Activated naive CD4-positive, alpha-beta T cell treated with anti-CD3 and anti-CD28 coated beads, Interleukin-2, amount 50 U/mL, for 16 hours (primary cell): Measurements from ENCODE around the gene CABS1.

Experiments
- DNase-seq: peaks from one replicate; pipeline ENCODE4 v3.0.0-alpha.2; 2020

The CABS1 gene

GRCh38 chr4:70334681-70335080, at the start of gene CABS1:
TSS of gene CABS1 (plus strand) at chr4:70334981. CDS start at chr4:70335040, 59 bp downstream.
- DNase-seq = no peak

DNA sequence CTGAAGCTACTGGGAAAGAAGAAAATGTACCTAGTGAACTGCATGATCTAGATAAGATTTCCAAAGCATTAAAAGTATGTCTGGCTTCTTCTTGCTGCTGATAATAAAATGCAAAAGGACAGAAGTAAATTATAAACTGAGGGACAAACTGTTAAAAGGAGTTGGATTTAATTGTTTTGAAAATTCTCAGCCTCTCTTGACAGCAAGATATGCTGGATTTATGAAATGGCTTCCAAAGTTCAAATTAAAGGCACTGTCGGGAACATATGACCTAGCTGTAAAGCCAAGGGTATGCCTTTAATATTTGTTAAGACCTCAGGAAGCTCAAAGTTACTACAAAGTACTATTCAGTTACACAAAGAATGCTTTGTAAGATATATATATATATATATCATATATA, 46.1 kb upstream of the CABS1 start:
- DNase-seq = no peak

DNA sequence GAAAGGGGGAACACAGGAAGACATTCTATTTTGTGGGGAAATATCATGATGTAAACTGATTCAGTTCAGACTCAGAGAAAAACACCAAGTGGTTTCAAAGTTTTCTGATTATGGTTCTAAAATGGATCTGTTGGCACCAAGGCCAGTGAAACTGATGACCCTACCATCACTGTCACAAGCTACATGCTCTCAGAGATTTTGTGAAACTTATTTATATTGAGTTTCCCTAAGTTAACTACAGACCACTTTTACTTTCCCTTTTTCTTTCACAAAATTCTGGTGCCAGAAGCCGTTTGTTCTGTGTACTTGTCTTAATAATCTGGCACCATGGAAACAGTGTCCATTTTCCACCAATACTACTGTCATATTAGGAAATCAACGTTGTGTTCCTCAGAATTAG, 43.4 kb upstream of the CABS1 start:
- DNase-seq = no peak

GRCh38 chr4:70297576-70297975, 37.2 kb upstream of the CABS1 start:
- no peak for DNase-seq

- DNase-seq = no peak
These were observed 36.7 kb upstream of the CABS1 start for GRCh38 chr4:70298051-70298450.

DNA sequence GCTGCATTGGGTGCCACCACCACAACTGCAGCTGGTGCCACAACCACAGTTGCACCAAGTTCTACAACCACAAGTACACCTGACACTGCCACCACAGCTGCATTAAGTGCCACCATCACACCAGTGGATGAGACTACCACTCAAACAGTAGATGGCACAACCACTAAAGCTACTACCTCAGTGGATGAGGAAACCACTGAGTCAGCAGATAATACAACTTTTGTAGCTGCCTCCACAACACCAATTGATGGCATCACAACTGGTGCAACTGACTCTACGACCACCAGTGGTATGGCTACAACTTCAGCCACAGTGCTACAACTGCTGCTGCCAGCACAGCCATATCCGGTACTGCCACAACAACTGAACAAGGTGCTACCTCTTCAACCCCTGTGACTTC, 35.1 kb upstream of the CABS1 start:
- DNase-seq = no peak

GRCh38 chr4:70300215-70300614, 34.6 kb upstream of the CABS1 start:
- no peak for DNase-seq

GRCh38 chr4:70303090-70303489, 31.7 kb upstream of the CABS1 start:
- no peak for DNase-seq

- DNase-seq = no peak
These were observed 29.2 kb upstream of the CABS1 start for GRCh38 chr4:70305601-70306000.

GRCh38 chr4:70306076-70306475, 28.7 kb upstream of the CABS1 start:
- DNase-seq = no peak

DNA sequence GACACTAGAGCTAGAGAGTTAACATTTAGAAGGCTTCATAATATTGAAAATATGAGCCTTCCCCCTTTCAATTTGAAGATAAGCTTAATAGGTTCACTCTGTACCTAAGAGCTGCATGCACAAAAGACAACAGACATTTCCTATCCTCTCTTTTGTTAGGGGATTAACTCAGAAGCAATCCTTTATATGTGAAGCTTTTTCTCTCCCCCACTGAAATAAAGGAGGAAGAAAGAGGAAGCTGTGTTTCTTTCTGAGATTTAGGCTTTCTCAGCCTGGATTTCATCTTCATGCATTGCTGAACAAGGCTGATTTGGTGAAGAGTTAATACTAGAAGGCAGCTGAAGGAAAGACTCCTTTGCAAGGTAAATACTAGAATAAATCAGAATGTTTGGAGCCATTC, 21.0 kb upstream of the CABS1 start:
- DNase-seq = no peak

GRCh38 chr4:70315928-70316327, 18.9 kb upstream of the CABS1 start:
- no peak for DNase-seq

DNA sequence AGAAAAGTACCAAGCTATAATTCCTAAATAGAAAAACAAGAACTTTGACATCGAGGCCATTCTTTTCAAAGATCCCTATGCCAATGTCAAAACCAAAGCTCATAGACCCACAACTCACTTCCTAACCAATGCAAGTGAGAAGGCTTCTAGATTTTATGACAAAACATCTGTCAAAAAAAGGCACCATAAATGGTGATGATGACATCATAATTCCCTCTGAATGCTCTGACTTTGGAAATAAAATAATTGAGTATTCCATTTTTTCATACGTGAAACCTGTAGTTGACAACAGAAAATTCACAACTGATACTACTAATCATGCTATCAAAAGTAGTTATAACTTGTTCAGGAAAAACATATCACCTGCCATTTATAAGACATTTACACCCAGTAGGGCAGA, 8.7 kb upstream of the CABS1 start:
- DNase-seq = no peak

- no peak for DNase-seq
These were observed 1.3 kb downstream of the CABS1 start for GRCh38 chr4:70336043-70336442.

DNA sequence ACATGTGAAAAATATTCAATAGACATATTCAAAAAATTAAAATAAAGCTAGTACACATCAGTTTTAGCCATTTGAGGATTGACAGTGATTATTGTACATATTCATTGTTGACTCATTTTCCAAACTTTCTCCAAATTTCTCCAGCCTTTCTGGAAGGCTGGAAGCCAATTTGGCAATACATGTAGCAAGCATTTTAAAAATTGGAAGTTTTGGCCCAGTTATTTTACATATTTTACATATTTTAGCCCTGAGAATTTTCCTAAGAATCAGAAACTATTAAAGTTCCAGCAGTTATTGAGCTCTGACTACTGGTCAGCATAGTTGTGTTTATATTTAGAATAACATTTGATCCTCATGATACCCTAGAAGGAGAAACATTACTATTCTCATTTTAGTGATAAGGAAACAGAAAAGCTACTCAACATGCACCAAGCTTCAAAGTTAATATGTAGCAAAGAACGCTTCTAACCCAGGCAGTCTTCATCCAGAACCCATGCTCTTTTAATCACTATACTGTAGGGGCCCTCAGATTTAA, 3.2 kb downstream of the CABS1 start:
- DNase-seq = no peak

GRCh38 chr4:70356185-70356584, 21.4 kb downstream of the CABS1 start:
- DNase-seq = no peak

- no peak for DNase-seq
These were observed 24.4 kb downstream of the CABS1 start for GRCh38 chr4:70359115-70359661.

GRCh38 chr4:70360460-70360859, 25.7 kb downstream of the CABS1 start, which contains the start of gene SMR3A:
TSS of gene SMR3A (plus strand) at chr4:70360760. CDS start at chr4:70362116, 1,356 bp downstream.
- DNase-seq = no peak

DNA sequence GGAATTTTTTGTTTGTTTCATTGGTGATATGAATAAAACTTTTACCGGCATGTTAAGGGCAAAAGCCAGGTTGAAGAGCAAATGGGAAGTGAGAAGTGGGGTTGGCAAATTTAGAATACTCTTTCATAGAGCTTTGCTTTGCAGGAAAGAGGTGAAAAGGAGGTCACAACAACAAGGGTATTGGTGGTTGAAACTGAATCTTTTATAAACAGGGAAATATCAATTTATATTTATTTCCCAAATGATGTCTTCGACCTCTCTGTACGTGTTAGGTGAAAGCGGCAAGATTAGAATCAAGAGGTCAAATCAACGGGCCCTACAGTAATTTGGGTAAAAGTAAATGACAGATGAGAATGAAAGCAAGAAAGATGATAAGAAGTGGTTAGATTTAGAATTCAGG, 29.2 kb downstream of the CABS1 start:
- DNase-seq = no peak

GRCh38 chr4:70365479-70365878, 30.7 kb downstream of the CABS1 start:
- no peak for DNase-seq

- DNase-seq = no peak
These were observed 33.0 kb downstream of the CABS1 start for GRCh38 chr4:70367813-70368212.

DNA sequence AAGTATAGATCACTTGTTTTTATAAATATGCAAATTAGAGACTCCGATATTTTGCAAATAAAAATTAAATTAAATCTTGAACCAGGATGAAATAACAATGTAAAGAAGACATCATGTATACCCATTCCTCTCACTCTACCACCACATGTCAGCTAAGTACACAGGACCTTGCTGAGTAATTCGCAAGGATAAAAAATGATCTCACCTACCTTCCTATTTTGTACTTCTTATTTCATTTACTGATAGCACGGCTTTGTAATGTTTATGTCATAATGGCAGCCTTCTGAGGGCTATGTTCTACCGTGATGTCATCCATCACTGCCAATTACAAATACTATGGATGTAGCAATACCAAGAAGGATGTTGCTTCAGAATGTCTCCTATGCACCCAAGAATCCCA, 37.2 kb downstream of the CABS1 start:
- DNase-seq = no peak

- no peak for DNase-seq
These were observed 38.0 kb downstream of the CABS1 start for GRCh38 chr4:70372760-70373159.

DNA sequence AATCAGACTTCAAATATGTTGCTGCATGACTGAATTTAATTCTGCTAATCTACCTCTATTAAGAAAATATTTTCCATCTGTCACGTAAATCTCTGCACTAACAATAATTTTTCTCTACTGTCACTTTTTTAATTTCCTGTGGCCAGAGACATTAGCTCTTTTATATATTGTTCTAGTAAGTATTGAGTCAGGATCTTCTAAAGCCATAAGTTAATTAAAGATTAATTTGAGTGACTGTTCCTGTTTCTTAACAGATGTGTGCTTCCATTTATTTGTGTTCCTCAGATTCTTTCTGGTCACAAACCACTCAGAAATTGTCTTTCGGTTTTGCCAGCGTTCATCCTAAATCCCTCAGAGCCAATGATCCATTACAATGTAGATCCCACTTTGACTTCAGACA, 45.8 kb downstream of the CABS1 start:
- no peak for DNase-seq

DNA sequence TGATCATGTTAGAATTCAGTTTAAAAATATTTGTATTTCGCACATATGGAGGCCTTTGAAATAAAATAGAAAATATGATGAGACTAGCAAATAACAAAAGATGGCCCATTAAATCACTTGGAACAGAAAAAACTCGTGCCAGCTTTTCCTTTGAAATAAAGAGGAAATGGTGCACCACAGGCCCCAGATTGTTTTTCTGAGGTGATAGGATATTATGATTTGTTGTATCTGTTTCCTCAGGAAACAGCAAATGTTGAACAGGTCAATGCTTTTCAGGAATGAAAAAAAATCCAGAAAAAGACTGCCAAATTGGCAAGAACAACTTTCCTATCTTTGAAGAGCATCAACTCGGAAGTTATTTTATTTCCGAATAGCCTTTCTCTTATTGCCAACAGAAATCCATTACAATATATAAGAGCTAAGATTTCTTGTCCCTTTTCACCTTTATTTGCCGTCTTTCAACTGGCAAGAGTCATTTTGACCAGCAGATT, 48.0 kb downstream of the CABS1 start, which contains the start of gene SMR3B:
TSS of gene SMR3B (plus strand) at position 441 of the 491 bp plus-strand sequence. CDS start 1,380 bp downstream, outside the sequence.
- DNase-seq = no peak
